T-helper 2 cell treated with Interferon-gamma antibody and Interleukin-4, amounts not matched to agents 5 μg/mL and 100 μg/mL, for 36 hours (primary cell): ENCODE data around the gene GDPD1.
"Not testable (repeated sequence)": the region's sequence is repeated elsewhere in the genome, so short reads cannot be mapped to it uniquely, and the experiment has no call there.

Experiments
- DNase-seq: peaks from one replicate; pipeline ENCODE4 v3.0.0; 2021; ENCODE audit warnings: low spot score
- H3K27ac Mint-ChIP-seq: one replicate; pipeline ENCODE4 v1.8.0; 2021; ENCODE audit warnings: mild to moderate bottlenecking, mixed read lengths
- H3K27me3 Mint-ChIP-seq: one replicate; pipeline ENCODE4 v1.8.0; 2021; ENCODE audit warnings: low read depth, mixed read lengths
- H3K36me3 Mint-ChIP-seq: one replicate; pipeline ENCODE4 v1.8.0; 2021; ENCODE audit warnings: low read depth, mixed read lengths
- H3K4me1 Mint-ChIP-seq: one replicate; pipeline ENCODE4 v1.8.0; 2021; ENCODE audit warnings: low read depth, mixed read lengths
- H3K4me3 Mint-ChIP-seq: one replicate; pipeline ENCODE4 v1.8.0; 2022; ENCODE audit warnings: mild to moderate bottlenecking, moderate library complexity, mixed read lengths
- H3K9me3 Mint-ChIP-seq: one replicate; pipeline ENCODE4 v1.8.0; 2021; ENCODE audit warnings: mixed read lengths

The GDPD1 gene

DNA sequence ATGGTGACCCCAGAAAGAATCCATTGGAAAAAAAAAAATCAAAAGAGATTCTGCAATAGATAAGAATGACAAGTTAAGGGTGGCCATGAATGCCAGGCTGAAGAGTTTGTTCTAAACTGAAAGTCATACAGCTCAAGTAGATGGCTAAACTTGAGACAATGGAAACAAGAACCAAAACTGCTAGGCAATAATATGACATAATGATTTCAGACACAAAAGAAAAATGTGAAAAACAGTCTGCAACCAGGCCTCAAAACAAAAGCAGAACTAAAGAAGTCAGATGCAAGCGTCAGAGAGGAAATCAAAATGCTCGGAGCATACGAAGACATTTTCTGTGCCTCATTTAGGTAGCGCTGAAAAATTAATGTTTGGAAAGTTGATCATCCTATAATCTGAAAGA, 56.7 kb downstream of the GDPD1 start:
- H3K4me3 Mint-ChIP-seq = no peak overlapping the region
- no peaks in the 10 kb centered on the region for H3K27me3 Mint-ChIP-seq
- H3K27ac Mint-ChIP-seq = no peak overlapping the region
- no peak for DNase-seq
- no peaks in the 10 kb centered on the region for H3K4me1 Mint-ChIP-seq
- H3K36me3 Mint-ChIP-seq = no peaks in the 10 kb centered on the region
- H3K9me3 Mint-ChIP-seq = no peaks in the 10 kb centered on the region

DNA sequence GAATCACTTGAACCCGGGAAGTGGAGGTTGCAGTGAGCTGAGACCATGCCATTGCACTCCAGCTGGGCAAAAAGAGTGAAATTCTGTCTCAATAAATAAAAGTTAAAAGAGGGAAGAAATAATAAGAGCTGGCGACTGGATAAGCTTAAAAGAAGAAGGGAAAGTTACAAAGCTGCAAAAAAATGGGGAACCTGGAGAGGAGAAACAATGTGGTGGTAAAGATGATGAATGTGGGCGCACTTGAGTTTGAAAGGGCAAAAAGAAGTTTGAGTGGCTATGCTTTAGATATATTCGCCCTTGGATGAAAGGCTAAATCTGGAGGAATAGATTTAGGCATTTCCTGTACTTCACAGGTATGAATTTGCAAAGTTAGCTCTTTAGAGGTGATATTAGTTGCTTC, 58.1 kb downstream of the GDPD1 start:
- no peak overlapping the region for H3K27ac Mint-ChIP-seq
- no peak for DNase-seq
- no peaks in the 10 kb centered on the region for H3K4me1 Mint-ChIP-seq
- no peaks in the 10 kb centered on the region for H3K27me3 Mint-ChIP-seq
- H3K4me3 Mint-ChIP-seq = no peak overlapping the region
- no peaks in the 10 kb centered on the region for H3K9me3 Mint-ChIP-seq
- no peaks in the 10 kb centered on the region for H3K36me3 Mint-ChIP-seq

DNA sequence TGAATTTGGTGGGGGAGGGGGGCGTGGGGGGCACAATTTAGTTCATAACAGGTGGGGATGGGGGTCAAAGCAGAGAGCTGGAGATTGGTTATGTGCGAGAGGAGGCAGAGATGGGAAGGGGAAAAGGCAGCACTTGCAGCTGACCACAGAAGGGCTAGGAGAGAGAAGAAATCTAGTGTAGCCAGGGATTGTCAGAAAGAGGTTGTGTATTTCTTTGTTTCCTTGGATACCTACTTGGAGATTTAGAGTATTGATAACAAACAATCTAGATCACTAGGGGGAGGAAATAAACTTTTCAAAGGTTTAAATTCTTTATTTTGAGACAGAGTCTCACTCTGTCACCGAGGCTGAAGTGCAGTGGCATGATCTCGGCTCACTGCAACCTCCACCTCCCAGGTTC, 64.0 kb downstream of the GDPD1 start:
- Mint-ChIP-seq H3K27me3 (no peaks in the 10 kb centered on the region), H3K4me3 (no peak overlapping the region), H3K9me3 (no peaks in the 10 kb centered on the region)

GRCh38 chr17:59287452-59287851, 67.1 kb downstream of the GDPD1 start:
- peaks cover 6% of the 10 kb centered on the region for H3K4me1 Mint-ChIP-seq
- no peak overlapping the region for H3K27ac Mint-ChIP-seq
- no peaks in the 10 kb centered on the region for H3K36me3 Mint-ChIP-seq
- H3K4me3 Mint-ChIP-seq = no peak overlapping the region
- no peak for DNase-seq
- no peaks in the 10 kb centered on the region for H3K27me3 Mint-ChIP-seq
- H3K9me3 Mint-ChIP-seq = no peaks in the 10 kb centered on the region

More for the DNA sequence above, 64.0 kb downstream of the GDPD1 start:
- peaks cover 6% of the 10 kb centered on the region for H3K4me1 Mint-ChIP-seq
- no peak overlapping the region for H3K27ac Mint-ChIP-seq
- DNase-seq = no peak
- no peaks in the 10 kb centered on the region for H3K36me3 Mint-ChIP-seq

GRCh38 chr17:59287891-59288290, 67.6 kb downstream of the GDPD1 start:
- no peak overlapping the region for H3K4me3 Mint-ChIP-seq
- no peaks in the 10 kb centered on the region for H3K36me3 Mint-ChIP-seq
- peaks cover 6% of the 10 kb centered on the region for H3K4me1 Mint-ChIP-seq
- H3K27ac Mint-ChIP-seq = no peak overlapping the region
- no peaks in the 10 kb centered on the region for H3K9me3 Mint-ChIP-seq
- no peak for DNase-seq
- H3K27me3 Mint-ChIP-seq = no peaks in the 10 kb centered on the region

GRCh38 chr17:59289981-59290301, 69.6 kb downstream of the GDPD1 start:
- no peaks in the 10 kb centered on the region for H3K9me3 Mint-ChIP-seq
- H3K27me3 Mint-ChIP-seq = no peaks in the 10 kb centered on the region
- no peak overlapping the region for H3K4me3 Mint-ChIP-seq
- H3K4me1 Mint-ChIP-seq = peaks cover 3% of the 10 kb centered on the region
- no peaks in the 10 kb centered on the region for H3K36me3 Mint-ChIP-seq
- no peak overlapping the region for H3K27ac Mint-ChIP-seq
- DNase-seq = no peak

DNA sequence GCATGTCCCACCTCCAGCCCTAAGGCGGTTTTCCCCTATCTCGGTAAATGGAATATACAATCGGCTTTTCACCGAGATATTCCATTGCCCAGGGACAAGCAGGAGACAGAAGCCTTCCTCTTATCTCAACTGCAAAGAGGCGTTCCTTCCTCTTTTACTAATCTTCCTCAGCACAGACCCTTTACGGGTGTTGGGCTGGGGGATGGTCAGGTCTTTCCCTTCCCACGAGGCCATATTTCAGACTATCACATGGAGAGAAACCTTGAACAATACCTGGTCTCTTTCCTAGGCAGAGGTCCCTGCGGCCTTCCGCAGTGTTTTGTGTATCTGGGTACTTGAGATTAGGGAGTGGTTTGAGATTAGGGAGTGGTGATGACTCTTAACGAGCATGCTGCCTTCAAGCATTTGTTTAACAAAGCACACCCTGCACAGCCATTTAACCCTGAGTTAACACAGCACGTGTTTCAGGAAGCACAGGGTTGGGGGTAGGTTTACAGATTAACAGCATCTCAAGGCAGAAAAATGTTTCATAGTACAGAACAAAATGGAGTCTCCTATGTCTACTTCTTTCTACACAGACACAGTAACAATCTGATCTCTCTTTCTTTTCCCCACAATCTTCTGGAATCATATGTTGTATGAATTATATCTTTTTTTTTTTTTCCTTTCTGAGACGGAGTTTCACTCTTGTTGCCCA, 70.1 kb downstream of the GDPD1 start:
- not testable (repeated sequence) for H3K27me3 Mint-ChIP-seq, H3K36me3 Mint-ChIP-seq, H3K4me3 Mint-ChIP-seq, H3K4me1 Mint-ChIP-seq, H3K9me3 Mint-ChIP-seq, DNase-seq, H3K27ac Mint-ChIP-seq

GRCh38 chr17:59292174-59292523, 71.8 kb downstream of the GDPD1 start:
- H3K4me1 Mint-ChIP-seq = peaks cover 3% of the 10 kb centered on the region
- DNase-seq = no peak
- H3K36me3 Mint-ChIP-seq = no peaks in the 10 kb centered on the region
- H3K27me3 Mint-ChIP-seq = no peaks in the 10 kb centered on the region
- no peaks in the 10 kb centered on the region for H3K9me3 Mint-ChIP-seq
- no peak overlapping the region for H3K27ac Mint-ChIP-seq
- no peak overlapping the region for H3K4me3 Mint-ChIP-seq

DNA sequence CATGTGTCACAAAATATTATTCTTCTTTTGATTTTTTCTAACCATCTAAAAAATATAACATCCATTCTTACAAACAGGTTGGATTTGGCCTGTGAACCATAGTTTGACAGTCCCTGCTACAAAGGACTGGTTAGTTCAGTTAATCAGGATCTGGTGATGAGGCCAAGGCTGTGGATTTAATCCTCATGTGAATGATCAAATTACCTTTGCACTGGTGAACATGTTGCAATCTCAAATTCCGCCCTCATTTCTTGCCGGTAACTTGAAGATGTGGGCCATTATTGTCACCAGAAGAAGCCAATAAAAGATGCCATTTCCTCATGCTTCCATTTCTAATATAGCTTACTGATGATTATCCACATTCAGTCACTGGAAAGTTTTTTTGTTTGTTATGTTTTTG, 75.9 kb downstream of the GDPD1 start:
- no peaks in the 10 kb centered on the region for H3K4me1 Mint-ChIP-seq
- DNase-seq = no peak
- H3K27ac Mint-ChIP-seq = no peak overlapping the region
- no peaks in the 10 kb centered on the region for H3K9me3 Mint-ChIP-seq
- H3K27me3 Mint-ChIP-seq = no peaks in the 10 kb centered on the region
- no peaks in the 10 kb centered on the region for H3K36me3 Mint-ChIP-seq
- no peak overlapping the region for H3K4me3 Mint-ChIP-seq

GRCh38 chr17:59298521-59298920, 78.2 kb downstream of the GDPD1 start:
- Mint-ChIP-seq H3K27me3 (peaks cover 7% of the 10 kb centered on the region), H3K4me3 (no peak overlapping the region), H3K9me3 (no peaks in the 10 kb centered on the region), H3K36me3 (no peaks in the 10 kb centered on the region), H3K27ac (no peak overlapping the region), H3K4me1 (peaks cover 2% of the 10 kb centered on the region)
- no peak for DNase-seq

DNA sequence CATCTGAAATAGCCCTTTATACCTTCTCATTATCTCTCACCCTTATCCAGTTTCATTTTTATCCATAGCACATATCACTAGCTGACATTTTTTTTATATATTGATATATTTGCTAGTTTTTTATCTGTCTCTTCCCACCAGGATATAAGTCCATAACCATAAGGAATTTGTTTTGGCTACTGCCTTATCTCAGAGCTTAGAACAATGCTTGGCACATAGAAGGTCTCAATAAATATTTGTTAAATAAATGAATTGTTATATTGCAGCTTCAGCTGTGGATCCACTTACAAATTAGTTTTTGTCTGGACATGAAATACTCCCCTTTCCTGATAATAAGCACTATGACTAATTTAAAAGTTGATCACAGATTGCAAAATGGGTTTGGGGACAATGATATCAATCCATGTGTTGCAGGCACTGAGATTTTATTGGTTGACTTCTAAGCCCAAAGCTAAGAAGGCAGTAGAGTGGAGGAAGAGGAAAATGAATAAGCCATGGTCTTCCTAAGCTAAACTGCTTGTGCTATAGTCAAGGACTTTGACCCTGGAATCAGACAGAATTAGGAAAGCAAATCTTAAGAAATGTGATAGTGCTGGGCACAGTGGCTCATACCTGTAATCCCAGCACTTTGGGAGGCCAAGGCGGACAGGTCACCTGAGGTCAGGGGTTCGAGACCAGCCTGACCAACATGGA, 79.2 kb downstream of the GDPD1 start:
- no peaks in the 10 kb centered on the region for H3K36me3 Mint-ChIP-seq
- peaks cover 7% of the 10 kb centered on the region for H3K27me3 Mint-ChIP-seq
- no peak overlapping the region for H3K4me3 Mint-ChIP-seq
- H3K4me1 Mint-ChIP-seq = peaks cover 2% of the 10 kb centered on the region
- DNase-seq = no peak
- H3K9me3 Mint-ChIP-seq = no peaks in the 10 kb centered on the region
- no peak overlapping the region for H3K27ac Mint-ChIP-seq

- no peaks in the 10 kb centered on the region for H3K36me3 Mint-ChIP-seq
- no peaks in the 10 kb centered on the region for H3K9me3 Mint-ChIP-seq
Observed at GRCh38 chr17:59300941-59301340, 80.6 kb downstream of the GDPD1 start.

DNA sequence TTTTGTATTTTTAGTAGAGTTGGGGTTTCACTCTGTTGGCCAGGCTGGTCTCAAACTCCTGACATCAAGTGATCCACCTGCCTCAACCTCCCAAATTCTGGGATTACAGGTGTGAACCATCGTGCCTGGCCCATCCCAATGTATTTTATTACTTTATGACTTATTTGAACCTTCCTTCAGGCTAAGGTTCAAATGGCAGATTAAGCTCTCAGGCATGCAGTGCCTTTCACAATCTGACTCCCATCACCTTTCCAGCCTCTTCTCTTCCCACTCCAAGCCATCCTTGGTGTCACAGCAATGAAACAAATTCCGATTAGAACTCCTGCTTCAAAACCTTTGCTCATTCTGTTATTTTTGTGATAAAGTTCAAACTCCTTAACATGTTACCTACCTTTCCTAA, 84.5 kb downstream of the GDPD1 start:
- Mint-ChIP-seq H3K4me1 (peaks cover 2% of the 10 kb centered on the region), H3K36me3 (no peaks in the 10 kb centered on the region), H3K4me3 (no peak overlapping the region), H3K9me3 (no peaks in the 10 kb centered on the region), H3K27me3 (peaks cover 13% of the 10 kb centered on the region), H3K27ac (no peak overlapping the region)
- no peak for DNase-seq

More at GRCh38 chr17:59300941-59301340, 80.6 kb downstream of the GDPD1 start:
- H3K27ac Mint-ChIP-seq = no peak overlapping the region
- DNase-seq = no peak
- H3K4me1 Mint-ChIP-seq = peaks cover 2% of the 10 kb centered on the region
- peaks cover 13% of the 10 kb centered on the region for H3K27me3 Mint-ChIP-seq
- H3K4me3 Mint-ChIP-seq = no peak overlapping the region

DNA sequence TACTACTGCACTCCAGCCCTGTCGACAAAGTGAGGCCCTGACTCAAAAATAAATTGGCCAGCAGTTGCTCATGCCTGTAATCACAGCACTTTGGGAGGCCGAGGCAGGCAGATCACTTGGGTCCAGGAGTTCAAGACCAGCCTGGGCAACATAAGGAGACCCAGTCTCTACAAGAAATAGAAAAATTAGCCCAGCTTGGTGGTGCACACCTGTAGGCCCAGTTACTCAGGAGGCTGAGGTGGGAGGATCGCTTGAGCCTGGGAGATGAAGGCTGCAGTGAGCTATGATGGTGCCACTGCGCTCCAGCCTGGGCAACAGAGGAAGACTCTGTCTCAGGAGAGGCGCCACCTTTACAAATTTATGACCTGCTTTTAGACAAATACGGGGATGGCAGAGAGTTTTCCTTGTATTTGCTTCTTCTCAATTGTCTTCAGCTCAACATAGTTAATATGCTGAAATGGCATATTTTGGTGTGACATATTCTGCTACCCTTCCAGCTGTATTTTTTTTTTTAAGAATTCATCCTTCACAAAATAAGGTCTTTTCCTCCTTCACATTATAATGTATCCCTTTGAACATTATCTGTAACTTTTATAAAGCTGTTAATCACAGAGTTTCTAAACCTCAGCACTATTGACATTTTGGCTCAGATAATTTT, 90.1 kb downstream of the GDPD1 start:
- peaks cover under 1% of the 10 kb centered on the region for H3K27me3 Mint-ChIP-seq
- H3K36me3 Mint-ChIP-seq = no peaks in the 10 kb centered on the region
- no peak overlapping the region for H3K4me3 Mint-ChIP-seq
- no peak for DNase-seq
- no peaks in the 10 kb centered on the region for H3K9me3 Mint-ChIP-seq
- peaks cover 7% of the 10 kb centered on the region for H3K4me1 Mint-ChIP-seq
- H3K27ac Mint-ChIP-seq = no peak overlapping the region
